CD14-positive monocyte (primary cell): ENCODE measurements around the gene INHBC. TPM values are rescaled to one million over a fixed set of nuclear protein-coding genes. Genes with fewer than 3 reads are reported as not detected.

Source experiments
- DNase-seq, 3 donors: peaks; one replicate each; pipeline ENCODE4 v3.0.0-alpha.2; 2011 to 2022
- H2AFZ ChIP-seq: 2 replicates; pipeline ENCODE4 v1.6.0; 2012; ENCODE audit warnings: mild to moderate bottlenecking, low read depth, low read length, inconsistent platforms; ENCODE audit not compliant: insufficient read depth, poor library complexity, severe bottlenecking
- H3K27ac ChIP-seq, 2 donors: 1 replicate in 1 of 2; 2 replicates in 1 of 2; pipeline ENCODE4 v1.5.1; 2012 to 2013; ENCODE audit warnings: low read length in 2 of 2, control low read depth in 1 of 2, inconsistent platforms in 1 of 2, low read depth in 1 of 2, mild to moderate bottlenecking in 1 of 2
- H3K27me3 ChIP-seq, 2 donors: one replicate each; pipeline versions ENCODE4 v1.6.0 to v1.6.1; 2011 to 2013; ENCODE audit warnings: low read length in 2 of 2; ENCODE audit not compliant: control insufficient read depth in 2 of 2, insufficient read depth in 2 of 2
- H3K36me3 ChIP-seq, 2 donors: replicated peaks in 1 of 2; 1 replicate in 1 of 2; 2 replicates in 1 of 2; pipeline versions ENCODE4 v1.5.1 to v1.6.1; 2012 to 2013; ENCODE audit warnings: low read length in 2 of 2, control low read depth in 1 of 2, inconsistent platforms in 1 of 2, mild to moderate bottlenecking in 1 of 2; ENCODE audit not compliant: insufficient read depth in 2 of 2, control insufficient read depth in 1 of 2
- H3K4me1 ChIP-seq, 2 donors: 1 replicate in 1 of 2; 2 replicates in 1 of 2; pipeline versions ENCODE4 v1.5.1 to v1.6.1; 2012 to 2013; ENCODE audit warnings: low read length in 2 of 2, control low read depth in 1 of 2, inconsistent platforms in 1 of 2, mild to moderate bottlenecking in 1 of 2, moderate library complexity in 1 of 2; ENCODE audit not compliant: insufficient read depth in 2 of 2, control insufficient read depth in 1 of 2
- H3K4me2 ChIP-seq: replicated peaks from 2 replicates; pipeline ENCODE3; 2012; ENCODE audit warnings: low read length, moderate library complexity, mild to moderate bottlenecking; ENCODE audit not compliant: poor library complexity, severe bottlenecking; ENCODE audit errors: extremely low read depth
- H3K4me3 ChIP-seq, 3 experiments: fragments of 200-600 bp in 1 of 3; sonication (generic) in 1 of 3; replicated peaks in 1 of 3; 1 replicate in 2 of 3; 2 replicates in 1 of 3; pipeline ENCODE4 v1.5.1; 2011 to 2013; ENCODE audit warnings: low read length in 3 of 3, mild to moderate bottlenecking in 3 of 3, control low read depth in 2 of 3, low read depth in 2 of 3, inconsistent platforms in 1 of 3, moderate library complexity in 1 of 3
- H3K79me2 ChIP-seq: 2 replicates; pipeline ENCODE4 v1.6.0; 2012; ENCODE audit warnings: mild to moderate bottlenecking, control low read depth, inconsistent platforms, low read length, moderate library complexity; ENCODE audit not compliant: insufficient read depth
- H3K9ac ChIP-seq: 2 replicates; pipeline ENCODE4 v1.6.0; 2017; ENCODE audit warnings: low read length, mild to moderate bottlenecking; ENCODE audit not compliant: insufficient read depth, poor library complexity, severe bottlenecking
- H3K9me3 ChIP-seq, 2 donors: replicated peaks in 1 of 2; 1 replicate in 1 of 2; 2 replicates in 1 of 2; pipeline versions ENCODE4 v1.5.1 to v1.6.1; 2012 to 2013; ENCODE audit warnings: low read length in 2 of 2, control low read depth in 1 of 2; ENCODE audit not compliant: control insufficient read depth in 1 of 2, insufficient read depth in 1 of 2
- H4K20me1 ChIP-seq: 2 replicates; pipeline ENCODE4 v1.6.0; 2012; ENCODE audit warnings: mild to moderate bottlenecking, low read length, control low read depth, moderate library complexity; ENCODE audit not compliant: insufficient read depth
- H3K27ac Mint-ChIP-seq, 7 donors: one replicate each; pipeline ENCODE4 v1.8.0; 2020; ENCODE audit warnings: mild to moderate bottlenecking in 7 of 7, mixed read lengths in 7 of 7, moderate library complexity in 6 of 7, inconsistent platforms in 2 of 7
- H3K27me3 Mint-ChIP-seq, 3 donors: one replicate each; pipeline ENCODE4 v1.8.0; 2021 to 2022; ENCODE audit warnings: low read depth in 3 of 3, mild to moderate bottlenecking in 3 of 3, mixed read lengths in 3 of 3, moderate library complexity in 3 of 3, inconsistent platforms in 1 of 3
- H3K36me3 Mint-ChIP-seq, 2 donors: one replicate each; pipeline ENCODE4 v1.8.0; 2020; ENCODE audit warnings: mixed read lengths in 2 of 2, inconsistent platforms in 1 of 2, mild to moderate bottlenecking in 1 of 2
- H3K4me1 Mint-ChIP-seq: one replicate; pipeline ENCODE4 v1.8.0; 2020; ENCODE audit warnings: mild to moderate bottlenecking, mixed read lengths
- H3K4me3 Mint-ChIP-seq, 2 donors: one replicate each; pipeline ENCODE4 v1.8.0; 2020; ENCODE audit warnings: mild to moderate bottlenecking in 2 of 2, mixed read lengths in 2 of 2, moderate library complexity in 1 of 2
- H3K9me3 Mint-ChIP-seq, 7 donors: one replicate each; pipeline ENCODE4 v1.8.0; 2020 to 2022; ENCODE audit warnings: mixed read lengths in 7 of 7, mild to moderate bottlenecking in 6 of 7, moderate library complexity in 6 of 7, inconsistent platforms in 2 of 7
- CTCF ChIP-seq: fragments of 200-600 bp; IDR thresholded peaks from one replicate; pipeline ENCODE4 v1.8.0; 2022; ENCODE audit warnings: antibody characterized with exemption, mild to moderate bottlenecking
- WGBS: methylation state at CpG from one replicate; pipeline ENCODE4 v1.1.5; 2013; ENCODE audit warnings: missing lambda C conversion rate; ENCODE audit not compliant: insufficient coverage; 5-methylcytosine and 5-hydroxymethylcytosine counted together
- intact Hi-C, 2 donors: fragments of 100-400 bp; cut with micrococcal nuclease; formaldehyde crosslinking; loops; one replicate each; pipeline versions ENCODE4 v1.15.0 to v1.15.1; 2023
- polyA plus RNA-seq, 3 donors: library from polyadenylated mRNA; depleted of rRNA in 1 of 3; unstranded in 2 of 3; stranded (reverse) in 1 of 3; fragments of 300-500 nt in 2 of 3; fragments of >200 nt in 1 of 3; fragmentation: Illumina TruSeq in 2 of 3; gene quantifications; 1 replicate in 2 of 3; 2 replicates in 1 of 3; pipeline ENCODE4 v1.2.3, GENCODE V29; 2012 to 2021

Gene INHBC
- polyA plus RNA-seq, 3 donors = not detected

GRCh38 chr12:57448669-57449068 lies 14.1 kb downstream of the INHBC start:
- TF ChIP-seq CTCF = no peak
- no peaks in the 10 kb centered on the region for H3K36me3 ChIP-seq
- H3K4me1 Mint-ChIP-seq = no peaks in the 10 kb centered on the region
- H3K27me3 Mint-ChIP-seq = peaks cover 2 to 3% (median 2%) of the 10 kb centered on the region in 3 donors
- no peaks in the 10 kb centered on the region for H4K20me1 ChIP-seq
- H3K36me3 Mint-ChIP-seq = no peaks in the 10 kb centered on the region
- H3K27me3 ChIP-seq = no peaks in the 10 kb centered on the region
- H2AFZ ChIP-seq = no peak overlapping the region
- intact Hi-C loops = no loop called here
- H3K9me3 Mint-ChIP-seq = no peaks in the 10 kb centered on the region
- DNase-seq = no peak
- no peak overlapping the region for H3K4me2 ChIP-seq
- no peak overlapping the region for H3K27ac Mint-ChIP-seq
- H3K9ac ChIP-seq = no peak overlapping the region
- H3K27ac ChIP-seq = no peak overlapping the region
- H3K4me3 Mint-ChIP-seq = no peak overlapping the region
- WGBS = no CpG with 5 or more reads among the region's 2 CpGs
- H3K79me2 ChIP-seq = no peaks in the 10 kb centered on the region
- no peaks in the 10 kb centered on the region for H3K9me3 ChIP-seq
- H3K4me1 ChIP-seq = no peaks in the 10 kb centered on the region
- H3K4me3 ChIP-seq = no peak overlapping the region

GRCh38 chr12:57449375-57449774 lies 14.8 kb downstream of the INHBC start:
- no peaks in the 10 kb centered on the region for H3K79me2 ChIP-seq
- no peak for TF ChIP-seq CTCF
- H3K27me3 ChIP-seq = no peaks in the 10 kb centered on the region
- H4K20me1 ChIP-seq = no peaks in the 10 kb centered on the region
- no peaks in the 10 kb centered on the region for H3K9me3 ChIP-seq
- H3K4me3 Mint-ChIP-seq = no peak overlapping the region
- no peak for DNase-seq
- H3K4me3 ChIP-seq = no peak overlapping the region
- WGBS = 100% methylated on average over 7 of the region's 7 CpGs
- H3K4me1 Mint-ChIP-seq = peaks cover under 1% of the 10 kb centered on the region
- H2AFZ ChIP-seq = no peak overlapping the region
- no peak overlapping the region for H3K27ac ChIP-seq
- peaks cover 0 to under 1% of the 10 kb centered on the region in 2 donors for H3K4me1 ChIP-seq
- peaks cover 2 to 3% (median 2%) of the 10 kb centered on the region in 3 donors for H3K27me3 Mint-ChIP-seq
- no peak overlapping the region for H3K27ac Mint-ChIP-seq
- no peaks in the 10 kb centered on the region for H3K36me3 Mint-ChIP-seq
- H3K4me2 ChIP-seq = no peak overlapping the region
- intact Hi-C loops = no loop called here
- no peaks in the 10 kb centered on the region for H3K9me3 Mint-ChIP-seq
- no peak overlapping the region for H3K9ac ChIP-seq
- H3K36me3 ChIP-seq = no peaks in the 10 kb centered on the region
